ENCODE data around the gene MARCHF2. TPM values are rescaled to one million over a fixed set of nuclear protein-coding genes. Genes with fewer than 3 reads are reported as not detected.

MARCHF2 gene
- total RNA-seq, 1 donor from 2014 or later = 30.9 TPM

GRCh38 chr19:8393192-8393870 lies 19.8 kb upstream of the MARCHF2 start:
- peaks cover 3% of the 10 kb centered on the region for H3K9me3 Mint-ChIP-seq (ENCODE audit: unreplicated experiment)
- peaks cover 75% of the 10 kb centered on the region for H3K79me2 ChIP-seq (ENCODE audit: insufficient read depth, low read length)
- no peak for TF ChIP-seq EZH2 (IDR thresholded peaks at IDR 0.05; ENCODE audit: insufficient read depth, low read length)
- TF ChIP-seq CTCF (IDR thresholded peaks at IDR 0.05; ENCODE audit: insufficient read depth, low read depth, low read length) = no peak
- no peaks in the 10 kb centered on the region for H3K27me3 ChIP-seq (ENCODE audit: insufficient read depth, low read length)
- H3K4me3 ChIP-seq (ENCODE audit: insufficient read depth, low read depth, low read length) = no peak overlapping the region
- H3K27ac Mint-ChIP-seq (ENCODE audit: unreplicated experiment) = no peak overlapping the region
- no peak overlapping the region for H3K27ac ChIP-seq (ENCODE audit: low read depth, low read length)
- DNase-seq (ENCODE audit: low read depth) (no peak), FAIRE-seq (no peak)
- no peak overlapping the region for H3K9ac ChIP-seq (ENCODE audit: low read length)
- H3K36me3 ChIP-seq (ENCODE audit: insufficient read depth, low read length) = no peaks in the 10 kb centered on the region
- peaks cover 20% of the 10 kb centered on the region for H3K4me1 Mint-ChIP-seq (ENCODE audit: low read depth, unreplicated experiment)
- peaks cover 72% of the 10 kb centered on the region for H4K20me1 ChIP-seq (ENCODE audit: insufficient read depth, low read length)
- H3K4me3 Mint-ChIP-seq (ENCODE audit: unreplicated experiment) = no peak overlapping the region
- no peaks in the 10 kb centered on the region for H3K9me3 ChIP-seq (ENCODE audit: insufficient read depth, low read depth, low read length)
- H3K4me2 ChIP-seq (ENCODE audit: low read length) = no peak overlapping the region
- H2AFZ ChIP-seq (ENCODE audit: low read depth, low read length) = no peak overlapping the region
- H3K36me3 Mint-ChIP-seq (ENCODE audit: low read depth, unreplicated experiment) = peaks cover 4% of the 10 kb centered on the region
- peaks cover 20% of the 10 kb centered on the region for H3K4me1 ChIP-seq (ENCODE audit: insufficient read depth, low read length)
- H3K27me3 Mint-ChIP-seq (ENCODE audit: low read depth, unreplicated experiment) = no peaks in the 10 kb centered on the region

- H3K27me3 ChIP-seq (ENCODE audit: insufficient read depth, low read length) = no peaks in the 10 kb centered on the region
- H2AFZ ChIP-seq (ENCODE audit: low read depth, low read length) = no peak overlapping the region
- Mint-ChIP-seq H3K4me3 (ENCODE audit: unreplicated experiment) (no peak overlapping the region), H3K27ac (ENCODE audit: unreplicated experiment) (no peak overlapping the region), H3K27me3 (ENCODE audit: low read depth, unreplicated experiment) (no peaks in the 10 kb centered on the region), H3K4me1 (ENCODE audit: low read depth, unreplicated experiment) (peaks cover 20% of the 10 kb centered on the region), H3K36me3 (ENCODE audit: low read depth, unreplicated experiment) (peaks cover 4% of the 10 kb centered on the region), H3K9me3 (ENCODE audit: unreplicated experiment) (peaks cover 3% of the 10 kb centered on the region)
- H3K4me2 ChIP-seq (ENCODE audit: low read length) = no peak overlapping the region
- no peak overlapping the region for H3K4me3 ChIP-seq (ENCODE audit: insufficient read depth, low read depth, low read length)
- H3K27ac ChIP-seq (ENCODE audit: low read depth, low read length) = no peak overlapping the region
- no peak for FAIRE-seq
- H3K9ac ChIP-seq (ENCODE audit: low read length) = no peak overlapping the region
- peaks cover 78% of the 10 kb centered on the region for H3K79me2 ChIP-seq (ENCODE audit: insufficient read depth, low read length)
- H3K4me1 ChIP-seq (ENCODE audit: insufficient read depth, low read length) = peaks cover 20% of the 10 kb centered on the region
- H3K9me3 ChIP-seq (ENCODE audit: insufficient read depth, low read depth, low read length) = no peaks in the 10 kb centered on the region
- H3K36me3 ChIP-seq (ENCODE audit: insufficient read depth, low read length) = no peaks in the 10 kb centered on the region
- H4K20me1 ChIP-seq (ENCODE audit: insufficient read depth, low read length) = peaks cover 75% of the 10 kb centered on the region
- TF ChIP-seq EZH2 (IDR thresholded peaks at IDR 0.05; ENCODE audit: insufficient read depth, low read length) (no peak), CTCF (IDR thresholded peaks at IDR 0.05; ENCODE audit: insufficient read depth, low read depth, low read length) (no peak)
- DNase-seq (ENCODE audit: low read depth) = no peak
Observed at GRCh38 chr19:8393871-8394250, 19.2 kb upstream of the MARCHF2 start.

- no peak for FAIRE-seq
Observed at GRCh38 chr19:8395621-8396082, 17.5 kb upstream of the MARCHF2 start.

More at GRCh38 chr19:8395621-8396082, 17.5 kb upstream of the MARCHF2 start:
- Mint-ChIP-seq H3K4me3 (ENCODE audit: unreplicated experiment) (no peak overlapping the region), H3K9me3 (ENCODE audit: unreplicated experiment) (peaks cover 3% of the 10 kb centered on the region), H3K4me1 (ENCODE audit: low read depth, unreplicated experiment) (peaks cover 20% of the 10 kb centered on the region), H3K36me3 (ENCODE audit: low read depth, unreplicated experiment) (peaks cover 2% of the 10 kb centered on the region), H3K27me3 (ENCODE audit: low read depth, unreplicated experiment) (no peaks in the 10 kb centered on the region), H3K27ac (ENCODE audit: unreplicated experiment) (no peak overlapping the region)
- Histone ChIP-seq H3K4me1 (ENCODE audit: insufficient read depth, low read length) (peaks cover 20% of the 10 kb centered on the region), H3K9ac (ENCODE audit: low read length) (no peak overlapping the region), H2AFZ (ENCODE audit: low read depth, low read length) (no peak overlapping the region), H3K27me3 (ENCODE audit: insufficient read depth, low read length) (no peaks in the 10 kb centered on the region), H4K20me1 (ENCODE audit: insufficient read depth, low read length) (peaks cover 89% of the 10 kb centered on the region), H3K79me2 (ENCODE audit: insufficient read depth, low read length) (peaks cover 89% of the 10 kb centered on the region), H3K36me3 (ENCODE audit: insufficient read depth, low read length) (no peaks in the 10 kb centered on the region), H3K9me3 (ENCODE audit: insufficient read depth, low read depth, low read length) (no peaks in the 10 kb centered on the region), H3K27ac (ENCODE audit: low read depth, low read length) (no peak overlapping the region), H3K4me3 (ENCODE audit: insufficient read depth, low read depth, low read length) (no peak overlapping the region), H3K4me2 (ENCODE audit: low read length) (no peak overlapping the region)
- no peak for DNase-seq (ENCODE audit: low read depth)
- no peak for TF ChIP-seq CTCF (IDR thresholded peaks at IDR 0.05; ENCODE audit: insufficient read depth, low read depth, low read length)
- TF ChIP-seq EZH2 (IDR thresholded peaks at IDR 0.05; ENCODE audit: insufficient read depth, low read length) = no peak

All from astrocyte (in vitro differentiated cells and primary cell).